ENCODE measurements around the gene CCNF.

The CCNF gene

GRCh38 chr16:2467528-2468232 is 38.4 kb downstream of the CCNF start:
- TF ChIP-seq CTCF (IDR thresholded peaks at IDR 0.05; ENCODE audit: low read depth, low read length, missing control alignments) = no peak
- in situ Hi-C loops (cut with HindIII; ENCODE audit: low sequenced_read_pairs) = no loop called here
- DNase-seq (ENCODE audit: low read depth) = peak; percentile 32
- peak overlapping the region; percentile 35 for H3K4me3 ChIP-seq (ENCODE audit: low read depth, low read length)

DNA sequence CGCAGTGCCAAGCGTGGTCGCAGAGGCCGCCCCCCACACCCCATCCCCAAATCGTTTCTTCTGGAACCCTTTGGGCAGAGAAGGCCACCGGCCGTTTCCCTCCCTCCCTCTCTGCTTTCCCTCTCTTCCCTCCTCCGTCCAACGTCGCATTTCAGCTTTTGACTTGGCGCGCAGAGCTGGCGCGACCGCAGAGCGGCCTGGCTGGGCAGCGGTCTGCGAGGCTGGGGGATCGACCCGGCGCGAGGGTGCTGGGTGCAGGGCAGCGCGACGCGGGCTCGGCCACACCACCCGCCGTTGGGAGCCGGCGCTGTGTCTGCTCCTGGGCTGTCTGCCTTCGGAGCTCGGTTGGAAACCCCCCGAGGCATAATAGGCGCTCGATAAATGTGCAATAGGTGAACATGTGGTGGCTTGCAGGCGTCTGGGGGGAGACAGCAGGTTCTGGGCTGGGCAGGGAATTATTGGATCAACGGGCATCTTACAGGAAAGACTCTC is 39.0 kb downstream of the CCNF start:
- TF ChIP-seq CTCF (IDR thresholded peaks at IDR 0.05; ENCODE audit: low read depth, low read length, missing control alignments) = no peak
- in situ Hi-C loops (cut with HindIII; ENCODE audit: low sequenced_read_pairs) = no loop called here
- H3K4me3 ChIP-seq (ENCODE audit: low read depth, low read length) = peak overlapping the region; percentile 35
- DNase-seq (ENCODE audit: low read depth) = no peak

DNA sequence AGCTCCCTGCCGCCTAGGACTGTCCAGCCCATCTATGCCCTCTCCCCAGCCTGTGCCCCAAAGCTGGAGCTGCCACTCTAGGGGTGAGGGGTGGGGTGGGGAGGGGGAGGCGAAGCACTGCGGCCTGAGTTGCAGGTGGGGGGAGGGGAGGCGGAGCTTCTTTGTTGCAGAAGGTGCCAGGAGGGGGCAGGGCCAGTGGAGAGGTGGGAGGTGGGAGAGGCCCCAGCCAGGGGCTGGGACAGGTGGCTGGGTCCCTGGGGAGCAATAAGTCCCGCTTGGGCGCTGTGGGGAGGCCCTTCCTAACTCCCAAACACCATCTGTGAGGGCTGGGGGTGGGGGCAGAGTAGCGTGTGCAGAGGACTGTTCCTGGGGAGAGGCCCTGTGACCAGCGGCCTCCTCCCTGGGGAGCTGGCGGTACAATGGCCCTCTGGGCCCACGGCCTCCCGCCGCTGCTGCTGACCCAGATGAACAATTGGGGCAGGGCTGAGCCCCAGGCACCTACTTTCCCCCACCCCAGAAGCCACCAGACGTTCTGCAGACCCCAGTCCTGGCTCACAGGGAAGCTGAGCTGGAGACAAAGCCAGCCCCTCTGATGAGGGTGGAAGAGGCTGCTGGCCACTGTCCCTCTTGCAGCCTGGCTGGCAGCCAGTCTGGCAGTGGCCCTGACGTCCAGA is 39.6 kb downstream of the CCNF start:
- no peak overlapping the region for H3K4me3 ChIP-seq (ENCODE audit: low read depth, low read length)
- in situ Hi-C loops (cut with HindIII; ENCODE audit: low sequenced_read_pairs) = no loop called here
- DNase-seq (ENCODE audit: low read depth) = no peak
- TF ChIP-seq CTCF (IDR thresholded peaks at IDR 0.05; ENCODE audit: low read depth, low read length, missing control alignments) = no peak

DNA sequence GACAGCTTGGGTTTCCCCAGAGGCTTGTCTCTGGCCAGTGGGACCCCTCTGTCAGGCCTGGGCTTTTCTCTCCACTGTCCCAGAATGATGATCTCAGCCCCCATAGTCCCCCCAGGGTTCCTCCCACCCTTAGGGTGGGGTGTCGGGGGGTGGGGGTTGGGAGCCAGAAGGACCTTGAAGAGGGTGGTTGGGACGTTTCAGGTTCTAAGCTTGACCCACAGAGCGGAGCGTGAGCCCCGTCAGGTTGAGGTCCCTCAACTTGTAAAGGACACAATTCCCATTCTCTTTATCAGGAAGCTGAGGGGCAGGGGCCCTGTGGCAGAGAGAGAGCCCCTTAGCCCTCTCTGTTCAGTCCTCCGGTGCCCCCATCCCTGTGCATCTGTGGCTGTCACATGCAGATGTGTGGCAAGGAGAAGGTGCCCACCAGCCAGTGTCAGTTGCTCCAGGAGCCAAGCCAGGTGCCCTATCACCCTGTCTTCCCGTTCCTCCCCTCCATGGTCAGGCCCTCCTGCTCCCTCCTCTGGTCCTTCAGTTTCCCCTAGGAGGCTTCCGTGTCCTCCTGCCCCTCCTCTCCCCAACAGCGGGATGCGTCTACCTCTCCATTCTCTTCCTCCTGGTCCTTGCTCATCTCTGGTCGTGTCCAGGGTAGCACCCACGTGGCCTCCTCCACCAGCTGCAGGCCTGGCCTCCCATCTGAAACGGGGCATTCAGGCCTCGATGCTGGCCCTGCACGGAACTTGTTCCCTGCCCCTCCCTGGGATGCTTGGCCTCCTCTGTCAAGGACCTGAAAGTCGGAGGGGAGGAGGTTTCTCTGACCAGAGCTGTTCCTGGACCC is 40.4 kb downstream of the CCNF start:
- in situ Hi-C loops (cut with HindIII; ENCODE audit: low sequenced_read_pairs) = no loop called here
- no peak overlapping the region for H3K4me3 ChIP-seq (ENCODE audit: low read depth, low read length)
- TF ChIP-seq CTCF (IDR thresholded peaks at IDR 0.05; ENCODE audit: low read depth, low read length, missing control alignments) = no peak
- no peak for DNase-seq (ENCODE audit: low read depth)

DNA sequence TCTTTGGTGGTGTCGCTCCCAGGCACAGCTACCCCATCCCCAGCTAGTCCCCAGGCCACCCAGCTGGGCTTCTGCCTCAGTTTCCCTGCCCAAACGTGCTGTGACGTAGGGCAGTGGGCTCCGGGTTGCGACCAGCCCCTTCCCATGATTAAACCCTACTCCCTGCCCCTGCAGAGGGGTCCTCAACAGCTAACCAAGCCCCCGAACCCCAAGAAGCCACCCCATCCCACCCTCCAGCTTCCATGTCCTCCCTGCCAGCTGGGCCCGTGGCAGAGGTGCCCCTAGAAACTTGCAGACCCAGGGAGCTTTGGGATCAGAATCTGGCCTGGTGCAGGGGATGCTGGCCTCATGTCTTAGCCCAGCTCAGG is 41.0 kb downstream of the CCNF start:
- DNase-seq (ENCODE audit: low read depth) = no peak
- in situ Hi-C loops (cut with HindIII; ENCODE audit: low sequenced_read_pairs) = no loop called here
- H3K4me3 ChIP-seq (ENCODE audit: low read depth, low read length) = no peak overlapping the region
- no peak for TF ChIP-seq CTCF (IDR thresholded peaks at IDR 0.05; ENCODE audit: low read depth, low read length, missing control alignments)

- in situ Hi-C loops (cut with HindIII; ENCODE audit: low sequenced_read_pairs) = no loop called here
- no peak overlapping the region for H3K4me3 ChIP-seq (ENCODE audit: low read depth, low read length)
Measured at GRCh38 chr16:2470603-2471015, 41.4 kb downstream of the CCNF start.

More at GRCh38 chr16:2470603-2471015, 41.4 kb downstream of the CCNF start:
- no peak for DNase-seq (ENCODE audit: low read depth)
- no peak for TF ChIP-seq CTCF (IDR thresholded peaks at IDR 0.05; ENCODE audit: low read depth, low read length, missing control alignments)
